HAP-1 (cell line): ENCODE data around the gene ADGRA1.
"Not testable (repeated sequence)": the region's sequence is repeated elsewhere in the genome, so short reads cannot be mapped to it uniquely, and the experiment has no call there.

ENCODE experiments used
- DNase-seq, 2 experiments: peaks; one replicate each; pipeline ENCODE4 v3.0.0-alpha.2; 2016 to 2020; ENCODE audit warnings: low spot score in 2 of 2
- H3K27me3 ChIP-seq: fragments of 250-450 bp; sonication (Bioruptor Pico); 2 replicates; pipeline ENCODE4 v1.5.1; 2020; ENCODE audit warnings: low read depth, mild to moderate bottlenecking, moderate library complexity
- H3K36me3 ChIP-seq: fragments of 250-450 bp; sonication (Bioruptor Pico); replicated peaks from 2 replicates; pipeline ENCODE4 v1.5.1; 2020; ENCODE audit warnings: mild to moderate bottlenecking
- H3K4me1 ChIP-seq: fragments of 250-450 bp; sonication (Bioruptor Pico); 2 replicates; pipeline ENCODE4 v1.5.1; 2020; ENCODE audit warnings: mild to moderate bottlenecking
- H3K4me3 ChIP-seq: fragments of 250-450 bp; sonication (Bioruptor Pico); 2 replicates; pipeline ENCODE4 v1.5.1; 2020; ENCODE audit warnings: mild to moderate bottlenecking, moderate library complexity
- H3K9me3 ChIP-seq: fragments of 250-450 bp; sonication (Bioruptor Pico); 2 replicates; pipeline ENCODE4 v1.5.1; 2020; ENCODE audit warnings: mild to moderate bottlenecking, moderate library complexity
- in situ Hi-C: fragments of 300-500 bp; cut with MboI; formaldehyde crosslinking; loops from 3 replicates; pipeline ENCODE4 v1.14.3; 2020; ENCODE audit warnings: low sequenced_read_pairs, inconsistent platforms, mixed read lengths

Gene ADGRA1

GRCh38 chr10:133166504-133166827 lies 78.7 kb downstream of the ADGRA1 start:
- in situ Hi-C loops, result no loop called here
- Histone ChIP-seq H3K9me3 (no peaks in the 10 kb centered on the region), H3K4me1 (no peaks in the 10 kb centered on the region), H3K36me3 (no peaks in the 10 kb centered on the region), H3K27me3 (no peaks in the 10 kb centered on the region), H3K4me3 (no peak overlapping the region)
- DNase-seq, result no peak

- no peaks in the 10 kb centered on the region for H3K4me1 ChIP-seq
- H3K36me3 ChIP-seq, result no peaks in the 10 kb centered on the region
- H3K4me3 ChIP-seq, result no peak overlapping the region
- no peaks in the 10 kb centered on the region for H3K27me3 ChIP-seq
- no peaks in the 10 kb centered on the region for H3K9me3 ChIP-seq
- no peak for DNase-seq
- in situ Hi-C loops, result no loop called here
Observed at GRCh38 chr10:133166828-133167692, 79.3 kb downstream of the ADGRA1 start.

- DNase-seq, result no peak
- in situ Hi-C loops, result no loop called here
- Histone ChIP-seq H3K27me3 (no peaks in the 10 kb centered on the region), H3K9me3 (no peaks in the 10 kb centered on the region), H3K4me1 (no peaks in the 10 kb centered on the region), H3K36me3 (no peaks in the 10 kb centered on the region), H3K4me3 (no peak overlapping the region)
Observed at GRCh38 chr10:133167693-133168616, 80.2 kb downstream of the ADGRA1 start.

GRCh38 chr10:133168617-133169031 lies 80.9 kb downstream of the ADGRA1 start:
- Histone ChIP-seq H3K4me1 (no peaks in the 10 kb centered on the region), H3K9me3 (no peaks in the 10 kb centered on the region), H3K4me3 (no peak overlapping the region), H3K27me3 (no peaks in the 10 kb centered on the region), H3K36me3 (no peaks in the 10 kb centered on the region)
- in situ Hi-C loops, result no loop called here
- no peak for DNase-seq

GRCh38 chr10:133169173-133169947 lies 81.6 kb downstream of the ADGRA1 start:
- no peaks in the 10 kb centered on the region for H3K27me3 ChIP-seq
- no peaks in the 10 kb centered on the region for H3K36me3 ChIP-seq
- no peaks in the 10 kb centered on the region for H3K9me3 ChIP-seq
- H3K4me3 ChIP-seq, result no peak overlapping the region
- DNase-seq, result no peak
- in situ Hi-C loops, result no loop called here
- no peaks in the 10 kb centered on the region for H3K4me1 ChIP-seq

- no peaks in the 10 kb centered on the region for H3K27me3 ChIP-seq
- no peak for DNase-seq
- H3K4me3 ChIP-seq, result no peak overlapping the region
- H3K4me1 ChIP-seq, result no peaks in the 10 kb centered on the region
- H3K9me3 ChIP-seq, result no peaks in the 10 kb centered on the region
- in situ Hi-C loops, result no loop called here
- no peaks in the 10 kb centered on the region for H3K36me3 ChIP-seq
Observed at GRCh38 chr10:133170092-133170491, 82.4 kb downstream of the ADGRA1 start.

GRCh38 chr10:133173860-133174640 lies 86.3 kb downstream of the ADGRA1 start:
- Histone ChIP-seq H3K4me3 (no peak overlapping the region), H3K36me3 (no peaks in the 10 kb centered on the region), H3K27me3 (no peaks in the 10 kb centered on the region), H3K9me3 (no peaks in the 10 kb centered on the region), H3K4me1 (no peaks in the 10 kb centered on the region)
- in situ Hi-C loops, result no loop called here
- DNase-seq, result no peak

GRCh38 chr10:133174689-133175263 lies 87.1 kb downstream of the ADGRA1 start:
- Histone ChIP-seq H3K9me3 (no peaks in the 10 kb centered on the region), H3K4me1 (no peaks in the 10 kb centered on the region), H3K27me3 (no peaks in the 10 kb centered on the region), H3K4me3 (no peak overlapping the region), H3K36me3 (no peaks in the 10 kb centered on the region)
- in situ Hi-C loops, result no loop called here
- no peak for DNase-seq

- H3K4me1 ChIP-seq, in situ Hi-C loops, H3K4me3 ChIP-seq, H3K36me3 ChIP-seq, DNase-seq, H3K9me3 ChIP-seq, H3K27me3 ChIP-seq: not testable (repeated sequence)
Observed at GRCh38 chr10:133175624-133176023, 87.9 kb downstream of the ADGRA1 start.

- Histone ChIP-seq H3K36me3 (no peaks in the 10 kb centered on the region), H3K9me3 (no peaks in the 10 kb centered on the region), H3K4me1 (no peaks in the 10 kb centered on the region), H3K4me3 (no peak overlapping the region), H3K27me3 (no peaks in the 10 kb centered on the region)
- in situ Hi-C loops, result no loop called here
- DNase-seq, result no peak
Observed at GRCh38 chr10:133176546-133176945, 88.8 kb downstream of the ADGRA1 start.

- no peaks in the 10 kb centered on the region for H3K4me1 ChIP-seq
- H3K36me3 ChIP-seq, result no peaks in the 10 kb centered on the region
- in situ Hi-C loops, result no loop called here
- no peak overlapping the region for H3K4me3 ChIP-seq
- no peak for DNase-seq
- H3K27me3 ChIP-seq, result no peaks in the 10 kb centered on the region
- no peaks in the 10 kb centered on the region for H3K9me3 ChIP-seq
Observed at GRCh38 chr10:133177380-133178157, 89.8 kb downstream of the ADGRA1 start.

- no peaks in the 10 kb centered on the region for H3K9me3 ChIP-seq
- H3K27me3 ChIP-seq, result no peaks in the 10 kb centered on the region
- in situ Hi-C loops, result no loop called here
- H3K4me3 ChIP-seq, result no peak overlapping the region
- DNase-seq, result no peak
- H3K36me3 ChIP-seq, result no peaks in the 10 kb centered on the region
- H3K4me1 ChIP-seq, result no peaks in the 10 kb centered on the region
Observed at GRCh38 chr10:133178357-133179127, 90.8 kb downstream of the ADGRA1 start.
